ENCODE data around the gene OSBPL10.

DNA sequence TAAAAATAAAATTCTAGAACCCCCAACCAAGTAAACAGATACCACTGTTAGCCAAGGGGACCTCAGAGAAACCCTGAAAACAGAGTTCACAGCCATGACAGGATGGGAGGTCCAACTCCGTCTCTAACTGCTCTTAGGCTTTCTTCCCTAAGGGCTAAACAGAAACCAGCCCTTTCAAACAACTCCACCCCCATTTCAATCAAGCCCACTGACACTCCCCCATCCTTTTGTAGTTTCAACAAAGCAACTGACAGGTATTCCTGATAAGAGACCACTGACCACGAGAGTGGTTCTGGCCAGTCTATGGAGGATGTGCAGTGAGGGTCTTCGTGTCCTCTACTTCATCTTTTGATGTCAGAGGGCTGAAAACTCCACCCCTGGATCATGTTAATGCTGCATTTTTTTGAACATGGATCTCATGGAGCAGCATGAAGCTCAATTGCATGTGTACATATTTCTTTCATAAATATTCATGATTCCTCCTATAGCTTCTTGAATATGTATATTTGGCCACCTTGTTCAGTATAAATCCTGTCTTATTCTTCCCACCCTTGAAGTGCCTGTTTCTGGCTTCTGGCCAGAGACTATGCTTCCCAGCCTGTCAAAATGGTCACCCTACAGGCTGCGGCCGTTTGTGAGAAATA, 222.6 kb downstream of the OSBPL10 start:
- TF ChIP-seq, protein P1, sequence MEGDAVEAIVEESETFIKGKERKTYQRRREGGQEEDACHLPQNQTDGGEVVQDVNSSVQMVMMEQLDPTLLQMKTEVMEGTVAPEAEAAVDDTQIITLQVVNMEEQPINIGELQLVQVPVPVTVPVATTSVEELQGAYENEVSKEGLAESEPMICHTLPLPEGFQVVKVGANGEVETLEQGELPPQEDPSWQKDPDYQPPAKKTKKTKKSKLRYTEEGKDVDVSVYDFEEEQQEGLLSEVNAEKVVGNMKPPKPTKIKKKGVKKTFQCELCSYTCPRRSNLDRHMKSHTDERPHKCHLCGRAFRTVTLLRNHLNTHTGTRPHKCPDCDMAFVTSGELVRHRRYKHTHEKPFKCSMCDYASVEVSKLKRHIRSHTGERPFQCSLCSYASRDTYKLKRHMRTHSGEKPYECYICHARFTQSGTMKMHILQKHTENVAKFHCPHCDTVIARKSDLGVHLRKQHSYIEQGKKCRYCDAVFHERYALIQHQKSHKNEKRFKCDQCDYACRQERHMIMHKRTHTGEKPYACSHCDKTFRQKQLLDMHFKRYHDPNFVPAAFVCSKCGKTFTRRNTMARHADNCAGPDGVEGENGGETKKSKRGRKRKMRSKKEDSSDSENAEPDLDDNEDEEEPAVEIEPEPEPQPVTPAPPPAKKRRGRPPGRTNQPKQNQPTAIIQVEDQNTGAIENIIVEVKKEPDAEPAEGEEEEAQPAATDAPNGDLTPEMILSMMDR (conservative IDR thresholded peaks at IDR 0.05; ENCODE audit: low read depth, low read length) = no peak
- TF ChIP-seq EZH2 (IDR thresholded peaks at IDR 0.05; ENCODE audit: borderline replicate concordance, low read depth, low read length, poor library complexity, severe bottlenecking) = no peak
